GM21367 (cell line): Measurements from ENCODE around the gene PAF1.
A peak's percentile ranks its signal among the peaks of the same experiment; 100 is the strongest.

Source experiments
- ATAC-seq: cut with Tn5 transposase; IDR thresholded peaks from one replicate; pipeline ENCODE4 v1.9.1; 2021; ENCODE audit not compliant: unreplicated experiment

PAF1 gene

DNA sequence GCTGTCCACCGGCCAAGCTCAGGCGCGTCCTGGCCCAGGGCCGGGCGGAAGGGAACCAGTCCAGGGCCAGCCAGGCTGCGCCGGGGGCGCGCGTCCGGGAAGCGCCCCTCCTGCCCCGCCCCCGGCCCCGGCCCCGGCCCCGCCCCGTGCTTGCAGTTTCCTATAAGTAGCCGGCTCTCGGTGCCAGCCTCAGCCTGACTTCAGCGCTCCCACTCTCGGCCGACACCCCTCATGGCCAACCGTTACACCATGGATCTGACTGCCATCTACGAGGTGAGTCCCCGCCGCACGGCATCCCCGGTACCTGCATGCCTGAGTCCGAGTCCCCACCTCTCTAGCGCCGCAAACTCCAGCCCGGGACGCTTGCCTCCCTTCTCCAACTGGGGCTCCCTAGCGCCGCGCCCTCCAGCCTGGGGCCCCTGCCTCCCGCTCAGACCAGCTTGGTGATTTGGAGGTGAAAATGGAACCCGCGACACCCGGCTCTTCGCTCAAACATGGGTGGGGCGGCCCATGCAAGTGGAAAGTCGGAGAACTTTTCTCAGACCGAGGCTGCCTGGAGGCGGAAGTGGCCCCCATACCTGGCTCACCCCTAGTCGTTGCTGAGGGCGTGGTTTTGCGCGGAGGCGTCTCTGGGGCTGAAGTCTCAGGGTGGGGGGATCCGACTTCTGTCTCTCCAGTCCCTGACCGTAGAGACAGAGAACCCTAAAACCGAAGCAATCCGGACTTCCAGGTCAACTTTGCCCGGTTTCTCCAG is 15.9 kb upstream of the PAF1 start, which contains the start of gene ZFP36:
TSS of gene ZFP36 (plus strand) at position 192 of the 754 bp plus-strand sequence. CDS start at position 250, 58 bp downstream.
- peak; percentile 15 for ATAC-seq

DNA sequence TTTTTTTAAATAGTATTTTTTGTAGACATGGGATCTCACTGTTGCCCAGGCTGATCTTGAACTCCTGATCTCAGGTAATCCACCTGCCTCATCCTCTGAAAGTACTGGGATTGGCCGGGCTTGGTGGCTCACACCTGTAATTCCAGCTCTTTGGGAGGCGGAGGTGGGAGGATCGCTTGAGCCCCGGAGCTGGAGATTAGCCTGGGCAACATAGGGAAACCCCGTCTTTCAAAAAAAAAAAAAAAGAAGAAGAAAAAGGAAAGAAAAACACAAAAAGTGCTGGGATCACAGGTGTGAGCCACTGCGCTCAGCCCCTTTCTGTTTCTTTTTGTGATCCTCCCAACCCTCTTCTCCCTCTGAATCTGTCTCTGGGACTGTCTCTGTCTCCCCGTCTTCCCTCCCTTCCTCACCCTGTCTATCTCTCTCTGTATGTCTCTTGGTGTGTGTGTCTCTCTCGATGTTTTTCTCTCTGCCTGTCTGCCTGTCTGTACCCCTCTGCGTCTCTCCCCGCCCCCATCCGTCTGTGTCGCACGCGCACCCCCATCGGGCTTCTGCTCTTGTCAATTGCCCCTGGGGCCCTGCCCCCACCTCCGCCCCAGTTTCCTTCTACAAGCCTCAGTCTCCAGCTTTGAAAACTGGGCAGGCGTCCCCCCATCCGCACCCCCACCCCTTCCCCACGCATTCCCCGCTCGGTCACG is 15.2 kb upstream of the PAF1 start:
- no peak for ATAC-seq

DNA sequence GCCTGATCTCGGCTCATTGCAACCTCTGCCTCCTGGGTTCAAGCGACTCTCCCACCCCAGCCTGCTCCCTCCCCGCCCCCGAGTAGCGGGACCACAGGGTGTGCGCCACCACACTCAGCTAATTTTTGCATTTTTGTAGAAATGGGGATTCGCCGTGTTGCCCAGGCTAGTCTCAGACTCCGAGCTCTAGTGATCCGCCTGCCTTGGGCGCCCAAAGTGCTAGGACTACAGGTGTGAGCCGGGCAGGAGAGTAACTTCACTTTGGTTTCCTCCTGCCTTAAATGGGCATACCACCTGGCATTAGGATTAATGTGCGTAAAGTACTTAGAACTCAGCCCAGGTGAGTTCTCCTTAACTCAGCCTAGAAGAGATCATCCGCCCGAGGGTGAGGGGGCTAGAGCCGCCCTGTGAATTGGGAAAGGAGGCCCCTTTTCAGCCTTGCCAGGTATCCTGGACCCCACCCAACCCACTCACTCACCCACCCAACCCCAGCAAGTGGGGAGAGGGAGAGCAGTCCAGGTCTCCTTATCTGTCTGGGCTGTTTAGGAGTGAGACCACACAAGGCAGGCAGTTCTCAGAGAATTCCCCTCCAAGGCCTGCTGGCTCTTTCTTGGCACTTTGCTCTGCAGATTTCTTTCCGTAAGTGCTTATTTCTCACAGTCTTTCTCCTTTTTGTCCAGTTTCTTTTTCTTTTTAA is 14.5 kb upstream of the PAF1 start:
- ATAC-seq, result no peak

DNA sequence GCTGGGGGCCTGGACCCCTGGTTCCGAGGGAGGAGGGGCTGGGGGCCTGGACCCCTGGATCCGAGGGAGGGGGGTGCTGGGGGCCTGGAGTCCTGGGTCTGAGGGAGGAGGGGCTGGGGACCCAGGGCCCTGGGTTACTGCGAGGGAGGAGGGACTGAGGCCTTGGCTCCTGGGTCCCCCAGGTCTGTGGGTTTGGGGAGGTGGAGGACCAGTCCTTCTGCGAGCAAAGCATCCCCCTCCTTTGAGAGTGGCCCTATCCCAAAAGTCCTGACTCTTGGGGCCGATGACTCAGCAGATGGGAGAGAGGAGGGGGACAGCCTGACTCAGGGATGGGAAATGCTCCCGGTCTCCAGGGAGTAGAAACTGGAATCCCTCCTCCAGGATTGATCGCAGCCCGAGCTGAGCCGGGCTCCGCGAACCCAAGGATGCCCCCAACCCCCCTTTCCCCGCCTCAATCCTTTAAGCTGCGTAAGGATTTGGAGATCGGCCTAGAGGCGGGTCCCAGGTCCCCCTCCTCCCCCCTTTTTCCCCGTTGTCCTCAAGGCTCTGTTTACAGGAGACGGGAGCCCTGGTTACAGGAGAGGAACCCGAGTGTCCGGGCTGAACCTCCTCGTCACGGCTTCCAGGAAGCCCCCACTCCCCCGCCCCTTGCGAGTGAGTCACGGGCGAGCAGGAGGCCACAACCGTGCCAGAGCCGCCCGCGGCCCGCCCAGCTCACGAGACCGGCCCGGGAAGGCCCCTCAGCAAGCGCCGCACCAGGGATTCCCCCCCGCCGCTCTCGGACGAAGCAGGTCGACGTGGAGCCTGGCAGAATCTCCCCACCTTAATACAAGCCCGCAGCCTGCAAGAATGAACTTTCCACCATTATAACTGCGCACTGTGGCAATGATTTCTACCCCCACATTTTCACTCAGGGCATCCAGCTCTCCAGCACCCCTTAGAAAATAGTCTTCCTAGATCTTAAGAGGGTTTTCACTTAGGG is 12.7 kb upstream of the PAF1 start:
- ATAC-seq, result no peak

DNA sequence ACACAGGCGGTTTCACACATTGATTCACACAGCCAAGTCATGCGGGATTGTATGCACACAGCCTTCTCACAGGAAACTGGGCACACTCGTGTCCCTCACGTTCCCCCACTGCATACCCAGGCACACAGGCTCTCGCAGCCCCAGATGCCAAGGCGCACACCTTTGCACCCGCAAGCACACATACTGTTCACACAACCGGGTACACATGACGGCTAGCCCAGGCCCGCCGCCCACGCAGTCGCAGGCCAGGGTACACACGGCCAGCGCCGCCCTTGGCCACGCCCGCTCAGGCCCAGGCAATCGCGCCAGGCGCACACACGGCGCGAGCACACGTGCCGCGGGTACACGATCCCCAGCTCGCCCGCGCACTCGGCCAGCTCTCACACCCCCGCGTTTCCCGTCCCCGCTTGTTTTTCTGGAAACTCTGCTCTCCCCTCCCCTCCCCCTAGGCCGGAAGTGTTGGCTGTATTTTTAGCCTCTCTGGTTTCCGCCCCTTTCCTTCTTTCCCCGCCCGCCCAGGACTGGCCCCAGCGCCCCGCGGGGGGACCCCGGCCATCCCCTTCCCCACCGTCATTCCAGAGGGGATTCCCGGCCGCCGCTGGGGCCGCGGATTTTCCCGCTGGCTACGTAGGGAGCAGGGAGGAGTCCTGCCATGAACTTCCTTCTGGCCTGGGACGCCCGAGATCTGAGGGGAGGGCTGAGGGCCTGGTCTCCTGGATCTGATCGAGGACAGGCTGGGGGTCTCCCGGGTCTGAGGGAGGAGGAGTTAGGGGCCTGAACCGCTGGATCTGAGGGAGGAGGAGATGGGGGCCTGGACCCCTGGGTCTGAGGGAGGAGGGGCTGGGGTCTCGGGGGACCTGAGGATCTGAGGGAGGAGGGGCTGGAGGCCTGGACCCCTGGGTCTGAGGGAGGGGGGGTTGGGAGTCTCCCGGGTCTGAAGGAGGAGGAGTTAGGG is 11.7 kb upstream of the PAF1 start:
- ATAC-seq, result no peak

DNA sequence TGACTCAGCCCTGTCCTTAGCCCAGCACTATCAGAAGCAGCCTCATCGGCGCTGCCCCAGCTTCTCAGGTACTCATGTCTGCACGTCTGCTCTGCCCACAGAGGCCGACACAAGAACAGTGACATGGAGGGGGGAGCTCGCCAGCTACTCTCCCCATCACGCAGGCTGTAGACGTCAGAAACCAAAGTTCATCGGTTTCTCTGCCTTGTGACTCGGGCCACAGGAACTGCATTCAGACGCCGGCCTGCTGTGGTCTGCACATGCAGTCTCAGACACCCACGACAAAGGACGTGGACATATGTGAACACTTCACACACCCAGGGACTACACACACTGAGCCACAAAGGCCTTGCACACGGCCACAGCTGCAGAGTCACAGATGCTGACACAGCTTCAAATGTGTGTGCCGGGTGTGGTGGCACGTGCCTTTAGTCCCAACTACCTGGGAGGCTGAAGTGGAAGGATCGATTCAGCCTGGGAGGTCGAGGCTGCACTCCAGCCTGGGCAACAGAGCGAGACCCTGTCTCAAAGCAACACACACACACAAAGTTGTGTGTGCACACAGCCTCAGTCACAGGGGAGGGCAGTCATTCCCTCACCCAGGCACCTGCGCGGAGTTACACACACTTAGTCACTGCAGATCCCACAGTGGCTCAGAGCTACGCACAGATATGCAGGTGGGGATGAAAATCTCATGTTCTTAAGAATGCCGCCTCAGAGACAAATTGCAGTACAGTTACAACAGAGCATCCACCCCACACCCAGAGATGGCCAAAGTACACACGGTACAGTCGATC is 10.8 kb upstream of the PAF1 start:
- ATAC-seq, result no peak

DNA sequence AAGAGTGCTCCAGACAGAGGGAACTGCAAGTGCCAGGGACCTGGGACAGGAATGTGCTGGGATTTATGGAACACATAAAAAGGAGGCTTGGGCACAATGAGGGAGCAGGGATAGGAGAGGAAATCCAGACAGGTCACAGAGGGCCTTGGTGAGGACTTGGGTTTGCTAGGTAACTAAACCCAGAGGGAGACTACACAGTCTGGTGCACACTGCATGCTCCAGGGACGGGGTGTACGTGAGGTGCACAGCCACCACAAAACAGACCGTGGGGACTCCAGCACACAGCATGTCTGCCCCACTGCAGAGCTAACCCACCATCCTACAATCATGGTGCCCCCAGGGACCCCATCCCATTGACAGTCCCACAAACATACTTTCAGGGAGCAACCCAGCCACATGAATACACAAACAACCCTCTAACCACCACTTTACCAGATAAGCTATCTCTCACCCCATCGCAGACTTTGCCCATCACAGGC is 10.2 kb upstream of the PAF1 start:
- no peak for ATAC-seq

DNA sequence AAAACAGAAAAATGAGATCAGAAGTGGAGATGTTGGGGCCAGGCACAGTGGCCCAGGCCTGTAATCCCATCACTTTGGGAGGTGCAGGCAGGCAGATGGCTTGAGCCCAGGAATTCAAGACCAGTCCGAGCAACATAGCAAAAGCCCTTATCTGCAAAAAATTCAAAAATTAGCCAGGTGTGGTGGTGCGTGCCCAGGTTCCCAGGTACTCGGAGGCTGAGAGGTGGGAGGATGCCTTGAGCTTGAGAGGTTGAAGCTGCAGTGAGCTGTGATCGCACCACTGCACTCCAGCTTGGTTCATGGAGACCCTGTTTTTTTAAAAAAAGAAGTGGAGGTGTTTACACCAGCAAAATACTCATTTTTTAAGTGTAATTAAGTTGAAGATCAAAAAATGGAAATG is 9.2 kb upstream of the PAF1 start:
- no peak for ATAC-seq

DNA sequence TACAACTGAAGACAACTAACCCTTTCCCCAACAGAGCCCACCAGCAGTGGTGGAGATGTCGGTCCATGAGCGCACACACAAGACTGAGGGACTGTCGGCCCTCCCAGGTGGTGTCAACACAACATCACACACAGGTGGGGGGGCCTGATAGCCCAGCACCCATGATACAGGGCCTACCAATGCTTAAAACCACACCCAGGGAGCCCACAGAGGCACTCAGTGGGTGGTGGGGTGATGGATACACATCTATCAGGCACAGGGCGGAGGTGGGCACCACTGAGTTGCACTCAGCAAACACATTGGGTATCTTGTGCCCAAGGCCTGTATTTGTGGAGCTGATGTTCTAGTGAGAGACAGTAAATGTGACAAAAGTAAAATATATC is 8.8 kb upstream of the PAF1 start:
- ATAC-seq, result no peak

DNA sequence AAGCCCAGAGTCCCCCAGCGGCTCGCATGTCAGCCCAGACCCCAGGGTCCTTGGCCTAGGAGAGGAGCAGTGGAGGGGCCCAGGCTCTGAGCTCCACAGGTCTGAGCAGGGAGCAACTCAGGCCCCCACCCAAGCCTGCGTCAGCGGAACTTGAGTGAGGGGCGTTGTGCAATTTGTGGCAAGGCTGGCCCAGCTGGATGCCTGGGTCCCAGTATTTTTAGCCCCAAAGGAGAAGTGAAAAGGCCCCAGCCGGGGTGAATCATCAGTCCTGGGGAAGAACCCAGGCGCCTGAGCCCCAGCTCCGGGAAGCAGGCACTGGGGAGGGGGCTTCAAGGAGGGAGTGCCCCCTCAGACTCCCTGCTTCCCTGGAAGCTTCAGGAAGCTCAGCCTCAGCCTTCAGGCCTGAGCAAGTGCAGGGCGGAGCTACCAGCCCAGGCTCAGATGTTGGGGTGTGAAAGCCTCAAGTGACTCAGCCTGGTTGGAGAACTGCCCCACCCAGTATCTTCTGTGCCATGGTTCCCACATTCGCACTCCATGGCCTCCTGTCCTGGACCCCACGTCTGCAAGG is 7.5 kb upstream of the PAF1 start:
- ATAC-seq, result no peak

DNA sequence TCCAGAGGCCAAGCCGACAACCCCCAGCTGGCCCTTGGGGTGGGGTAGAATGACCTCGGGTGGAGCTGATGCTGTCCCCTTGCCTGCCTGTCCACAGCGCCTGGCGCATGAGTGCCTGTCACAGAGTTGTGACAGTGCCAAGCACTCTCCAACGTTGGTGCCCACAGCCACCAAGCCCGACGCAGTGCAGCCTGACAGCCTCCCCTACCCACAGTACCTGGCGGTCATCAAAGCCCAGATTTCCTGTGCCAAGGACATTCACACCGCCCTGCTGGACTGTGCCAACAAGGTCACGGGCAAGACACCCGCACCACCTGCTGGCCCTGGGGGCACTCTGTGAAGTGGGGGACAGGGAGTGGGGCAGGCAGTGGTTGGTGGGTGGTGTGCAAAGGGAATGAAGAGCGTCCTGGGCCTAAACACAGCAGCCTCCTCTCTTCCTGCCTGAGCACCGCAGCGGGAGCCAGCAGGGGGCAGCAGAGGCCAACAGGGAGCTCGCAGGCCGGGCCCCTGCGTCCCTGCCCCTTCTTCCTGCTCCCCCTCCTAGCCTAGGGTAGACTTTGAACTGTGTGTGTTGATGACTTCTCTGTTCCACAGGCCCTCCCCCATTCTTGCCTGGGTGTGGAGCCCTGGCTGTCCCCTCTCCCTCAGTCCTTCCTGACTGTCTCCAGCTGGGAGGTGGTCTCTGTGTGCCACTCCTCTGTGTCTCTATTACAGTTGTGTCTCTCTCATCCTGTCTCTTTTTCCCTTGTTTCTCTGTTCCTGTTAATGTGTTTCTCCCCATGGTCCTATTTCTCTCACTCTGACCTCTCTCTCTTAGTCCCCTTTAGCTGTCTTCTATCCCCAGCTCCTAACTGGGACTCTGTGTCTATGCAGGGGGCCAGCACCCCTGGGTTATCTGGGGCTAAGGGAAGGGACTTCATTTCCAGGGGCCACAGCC is 6.7 kb upstream of the PAF1 start:
- ATAC-seq, result peak; percentile 27

DNA sequence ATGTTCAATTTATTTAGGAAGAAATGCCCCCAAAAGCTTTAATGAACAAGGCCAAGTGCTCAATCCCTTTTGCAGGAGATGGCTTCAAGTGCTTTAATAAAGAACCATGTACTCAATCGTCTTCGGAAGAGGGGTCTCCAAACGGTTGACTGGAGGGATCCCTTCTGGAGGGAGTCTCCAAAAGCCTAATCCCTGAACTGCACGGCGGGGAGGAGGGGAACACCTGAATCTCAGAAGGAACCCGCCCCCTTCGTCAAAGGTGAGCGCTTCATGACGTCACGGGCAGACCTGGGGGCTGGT is 505 bp downstream of the PAF1 start:
- ATAC-seq, result no peak

DNA sequence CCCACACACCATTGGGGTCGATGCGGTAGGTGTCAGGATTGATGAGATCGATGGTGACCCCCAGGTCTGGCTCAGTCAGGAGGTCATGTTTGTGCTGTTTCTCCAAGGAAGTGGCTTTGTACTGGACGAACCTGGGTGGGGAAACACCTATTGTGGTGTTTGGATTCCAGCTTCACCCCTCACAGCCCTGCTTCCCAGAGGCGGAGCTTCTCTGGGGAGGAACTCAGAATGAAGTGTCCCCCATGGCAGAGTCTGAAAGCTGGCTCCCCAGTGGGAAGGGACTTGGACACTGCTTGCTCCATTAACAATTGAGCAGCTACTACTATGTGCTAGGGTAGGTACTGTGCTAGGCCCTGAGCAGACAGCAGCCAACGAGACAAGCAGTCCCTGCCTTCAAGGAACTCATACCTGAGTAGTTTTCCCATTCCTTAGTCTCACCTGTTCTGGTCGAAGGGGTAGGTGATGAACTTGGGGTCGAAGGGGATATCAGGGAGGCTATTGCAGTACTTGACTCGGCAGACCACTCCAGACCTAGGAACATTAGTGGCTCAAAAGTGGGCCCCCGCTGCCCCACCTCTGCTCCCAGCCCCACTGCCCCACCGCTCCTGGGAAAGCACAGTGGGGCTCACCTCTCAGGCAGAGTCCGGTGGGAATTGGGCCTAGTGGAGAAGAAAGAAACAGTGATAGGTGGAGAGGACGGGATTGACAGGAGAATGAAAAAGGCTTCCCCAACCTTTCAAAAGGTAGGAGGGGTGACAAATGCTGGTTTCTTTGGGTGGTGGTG is 1.1 kb downstream of the PAF1 start:
- ATAC-seq, result no peak

DNA sequence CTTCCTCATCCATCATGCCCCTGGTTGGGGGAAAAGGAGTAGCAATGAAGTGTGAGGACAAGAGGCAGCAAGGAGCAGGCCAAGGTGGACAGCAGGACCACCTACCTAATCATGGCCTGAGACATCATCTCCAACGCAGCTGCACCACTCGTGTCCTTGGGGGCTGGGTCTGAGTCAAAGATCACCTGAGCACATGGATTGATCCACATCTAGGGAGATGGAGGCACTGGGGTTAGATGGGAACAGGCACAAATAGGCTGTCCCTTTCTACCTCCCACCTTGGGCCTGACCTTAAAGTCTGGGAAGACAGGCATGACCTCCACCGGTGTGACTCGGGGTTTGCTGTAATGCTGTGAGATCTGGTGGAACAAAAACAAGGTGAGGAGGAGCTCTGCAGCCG is 2.2 kb downstream of the PAF1 start:
- no peak for ATAC-seq

DNA sequence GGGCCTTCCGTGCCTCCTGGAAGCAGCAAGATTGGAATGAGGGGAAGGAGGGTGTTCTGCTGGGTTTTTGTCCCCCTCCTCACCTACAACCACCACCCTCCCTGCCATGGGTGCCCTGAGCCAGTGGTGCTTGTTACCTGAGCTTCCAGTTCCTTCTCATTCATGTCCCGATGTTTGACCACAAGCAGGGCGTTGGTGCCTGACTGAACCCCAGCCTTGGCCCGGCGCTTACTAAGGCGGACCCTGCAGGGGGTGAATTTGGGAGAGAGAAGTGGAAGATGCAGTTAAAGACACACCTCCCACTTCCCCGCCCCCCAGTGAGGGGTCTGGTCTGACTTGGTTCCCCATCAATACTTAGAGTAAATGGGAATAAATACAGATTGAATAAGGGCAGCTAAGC is 4.3 kb downstream of the PAF1 start:
- no peak for ATAC-seq

DNA sequence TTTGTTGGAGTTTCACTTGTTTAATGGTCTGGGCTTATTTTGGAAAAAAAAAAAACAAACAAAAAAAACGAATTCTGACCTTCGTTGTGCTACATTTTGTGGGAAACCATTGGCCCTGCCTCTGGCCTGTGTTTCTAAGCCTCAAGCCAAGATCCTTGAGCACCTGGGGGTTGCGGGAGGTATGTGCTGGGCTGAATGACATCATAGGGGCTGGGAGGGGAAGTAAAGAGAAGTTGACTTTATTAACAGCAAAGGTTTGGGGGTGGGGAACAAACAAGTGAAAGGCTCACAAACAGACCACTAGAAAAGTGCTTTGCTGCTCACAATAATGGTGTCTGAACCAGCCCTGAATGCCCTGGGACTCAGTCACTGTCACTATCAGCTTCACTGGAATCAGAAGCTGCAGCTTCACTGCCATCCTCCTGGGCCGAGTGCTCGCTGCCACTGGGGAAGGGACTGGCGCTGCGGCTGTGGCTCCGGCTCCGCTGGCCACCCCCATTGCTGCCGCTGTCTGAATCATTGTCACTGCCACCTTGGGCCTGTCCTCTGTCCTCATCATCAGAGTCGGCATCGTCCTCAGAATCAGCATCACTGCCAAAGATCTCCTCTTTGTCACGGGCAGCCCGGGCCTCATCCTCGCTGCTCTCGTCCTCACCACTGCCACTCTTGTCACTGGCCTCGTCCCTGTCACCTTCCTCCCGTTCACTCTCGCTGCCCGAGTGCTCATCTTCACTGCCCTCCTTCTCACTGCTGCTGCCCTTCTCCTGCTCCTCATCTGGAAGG is 5.1 kb downstream of the PAF1 start:
- ATAC-seq, result no peak
